GM19043 (cell line): Measurements from ENCODE around the gene ATCAY.
"Not testable (repeated sequence)": the region's sequence is repeated elsewhere in the genome, so short reads cannot be mapped to it uniquely, and the experiment has no call there.

ENCODE experiments used
- ATAC-seq: cut with Tn5 transposase; IDR thresholded peaks from one replicate; pipeline ENCODE4 v1.9.1; 2021; ENCODE audit warnings: low read depth; ENCODE audit not compliant: unreplicated experiment

Gene ATCAY

GRCh38 chr19:3852614-3853254 is 27.8 kb upstream of the ATCAY start:
- ATAC-seq = no peak

DNA sequence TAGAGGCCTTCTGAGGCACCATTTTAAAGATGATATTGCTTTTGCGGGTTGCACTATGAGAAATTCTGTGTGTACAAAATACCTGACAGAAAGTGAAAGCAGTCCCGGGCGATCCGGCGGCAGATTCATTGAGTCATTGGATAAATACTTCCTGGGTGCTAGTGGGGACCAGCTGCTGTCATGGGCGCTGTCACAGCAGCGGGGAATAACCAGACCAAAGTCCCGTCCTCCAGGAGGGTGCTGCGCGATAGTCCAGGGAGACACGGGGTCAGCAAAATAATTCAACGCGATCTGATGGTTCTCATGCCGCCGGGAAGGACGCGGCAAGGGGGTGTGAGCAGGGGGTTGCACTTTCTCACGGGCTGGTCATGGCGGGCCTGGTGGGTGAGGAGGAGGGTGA is 25.2 kb upstream of the ATCAY start:
- ATAC-seq = no peak

GRCh38 chr19:3857449-3858003 is 23.0 kb upstream of the ATCAY start:
- no peak for ATAC-seq

- ATAC-seq = no peak
Measured at GRCh38 chr19:3860499-3860898, 20.0 kb upstream of the ATCAY start.

GRCh38 chr19:3862826-3863500 is 17.5 kb upstream of the ATCAY start:
- no peak for ATAC-seq

GRCh38 chr19:3863648-3864047 is 16.8 kb upstream of the ATCAY start:
- no peak for ATAC-seq

GRCh38 chr19:3866910-3867638 is 13.4 kb upstream of the ATCAY start:
- no peak for ATAC-seq

GRCh38 chr19:3867971-3868769 is 12.3 kb upstream of the ATCAY start:
- no peak for ATAC-seq

GRCh38 chr19:3868770-3869456 is 11.6 kb upstream of the ATCAY start, which contains the start of gene ZFR2:
Gene ZFR2 (minus strand): TSS chr19:3869038. CDS start chr19:3869017, 21 bp downstream.
- no peak for ATAC-seq

DNA sequence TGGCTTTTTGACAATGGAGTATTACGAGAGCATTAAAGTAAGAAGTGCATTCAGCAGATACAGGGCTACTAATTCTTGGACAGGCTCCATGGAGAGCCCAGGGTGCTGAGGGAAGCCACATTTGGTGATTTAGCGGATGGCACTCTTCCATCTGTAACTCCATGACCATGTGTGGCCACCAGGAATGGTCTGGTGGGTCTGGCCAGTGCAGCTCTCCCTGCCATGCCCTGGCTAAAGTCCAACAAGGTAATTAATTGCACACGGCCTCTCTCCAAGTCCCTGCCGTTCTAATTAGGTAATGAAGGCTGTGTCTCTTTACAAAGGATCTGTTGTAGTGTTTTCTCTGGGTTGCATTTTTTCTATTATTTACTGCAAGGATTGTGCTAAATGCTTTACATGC is 7.3 kb upstream of the ATCAY start:
- no peak for ATAC-seq

GRCh38 chr19:3874695-3875094 is 5.8 kb upstream of the ATCAY start:
- ATAC-seq = not testable (repeated sequence)

DNA sequence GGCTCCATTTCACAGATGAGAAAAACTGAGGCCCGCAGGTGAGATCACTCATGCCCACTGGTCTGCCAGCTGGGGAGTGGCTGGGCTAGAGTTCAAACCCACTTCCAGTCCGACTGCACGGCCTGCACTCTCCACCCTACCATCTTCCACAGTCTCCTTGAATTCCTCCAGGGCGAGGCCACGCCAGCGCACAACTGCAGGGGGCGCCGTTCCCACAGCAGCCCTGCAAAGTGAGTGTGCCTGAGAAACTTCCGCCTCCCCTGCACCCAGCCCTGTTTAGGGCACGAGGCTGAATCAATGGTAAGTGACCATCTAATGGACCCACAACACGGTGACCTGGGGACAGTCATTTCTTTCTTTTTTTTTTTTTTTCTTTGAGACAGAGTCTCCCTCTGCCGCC is 829 bp upstream of the ATCAY start:
- no peak for ATAC-seq

GRCh38 chr19:3881272-3882040 is 971 bp downstream of the ATCAY start:
- no peak for ATAC-seq

GRCh38 chr19:3882041-3882384 is 1.5 kb downstream of the ATCAY start:
- ATAC-seq = no peak

DNA sequence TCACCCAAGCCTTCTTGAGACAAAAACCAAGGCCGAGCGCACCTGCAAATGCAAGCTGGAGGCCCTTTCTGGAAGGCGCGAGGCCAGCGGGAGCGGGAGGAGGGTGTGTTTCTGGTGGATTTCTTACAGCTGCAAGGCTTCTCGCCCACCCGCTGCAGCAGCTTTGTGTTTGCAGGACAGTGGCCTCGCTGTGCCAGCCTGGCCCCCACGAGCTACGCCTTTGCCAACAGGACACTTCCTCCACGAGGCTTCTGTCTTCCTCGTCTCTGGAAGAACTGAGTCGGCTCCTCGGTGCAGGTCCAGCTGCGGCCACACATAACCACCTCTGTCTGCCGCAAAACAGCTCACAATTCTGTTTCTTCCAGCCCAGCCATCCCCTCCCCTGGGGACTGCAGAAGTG is 10.1 kb downstream of the ATCAY start:
- ATAC-seq = no peak

DNA sequence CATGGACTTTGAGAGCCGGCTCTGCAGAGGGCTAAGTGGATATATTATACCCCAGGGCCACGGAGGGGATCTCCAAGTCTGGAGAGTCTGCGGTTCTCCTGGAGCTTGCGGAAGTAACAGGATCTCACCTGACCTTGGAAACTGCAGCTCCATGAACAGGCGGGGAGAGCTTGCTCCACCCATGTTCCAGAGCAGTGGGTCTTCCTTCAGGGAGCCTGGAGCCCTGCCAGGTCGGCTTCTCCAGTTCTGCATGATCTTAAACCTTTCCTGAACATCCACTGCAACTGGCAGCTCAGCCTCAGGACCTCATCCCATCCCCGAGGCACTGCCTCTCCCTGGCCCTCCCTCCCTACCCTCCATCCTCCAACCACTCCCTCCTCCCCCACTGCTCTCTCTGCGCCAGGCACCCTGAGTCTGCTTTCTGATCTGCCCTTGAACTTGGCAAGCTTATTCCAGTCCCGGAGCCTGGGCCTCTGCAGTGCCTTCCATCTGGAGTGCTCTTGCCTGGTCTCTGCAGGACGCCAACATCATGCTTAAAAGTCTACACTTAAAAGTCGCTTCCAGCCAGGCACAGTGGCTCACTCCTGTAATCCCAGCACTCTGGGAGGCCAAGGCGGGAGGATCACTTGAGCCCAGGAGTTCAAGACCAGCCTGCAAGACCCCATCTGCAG is 13.2 kb downstream of the ATCAY start:
- no peak for ATAC-seq

- not testable (repeated sequence) for ATAC-seq
Measured at GRCh38 chr19:3894959-3895358, 14.5 kb downstream of the ATCAY start.

- no peak for ATAC-seq
Measured at GRCh38 chr19:3895788-3896187, 15.3 kb downstream of the ATCAY start.

DNA sequence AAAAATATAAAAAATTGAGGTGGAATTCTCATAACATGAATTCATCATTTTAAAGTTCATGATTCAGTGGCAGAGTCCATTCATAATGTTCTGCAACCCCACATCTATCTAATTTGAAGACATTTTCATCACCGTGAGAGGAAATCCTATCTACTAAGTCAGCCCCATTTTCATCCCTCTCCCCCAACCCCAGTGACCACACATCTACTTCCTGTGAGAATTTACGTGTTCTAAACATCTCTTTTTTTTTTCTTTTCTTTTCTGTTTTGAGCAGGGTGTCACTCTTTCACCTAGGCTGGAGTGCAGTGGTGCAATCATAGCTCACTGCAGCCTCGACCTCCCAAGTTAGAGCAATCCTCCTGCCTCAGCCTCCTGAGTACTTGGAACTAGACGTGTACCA is 17.5 kb downstream of the ATCAY start:
- no peak for ATAC-seq
